SK-N-SH (cell line): ENCODE results near the gene NAALADL2. TPM values are rescaled to one million over a fixed set of nuclear protein-coding genes. Genes with fewer than 3 reads are reported as not detected.

Experiments used
- CTCF ChIA-PET: fragments of 300-600, 350-600 bp; formaldehyde crosslinking; extraction: SDS; loops from one replicate; lab custom pipeline; 2021; lab: Yijun Ruan, JAX
- POLR2A ChIA-PET: fragments of 350-600 bp; sonication (Branson Sonifier 250); formaldehyde crosslinking; extraction: SDS; loops from one replicate; lab custom pipeline; 2020; ENCODE audit warnings: antibody characterized with exemption, inconsistent platforms; lab: Yijun Ruan, JAX
- DNase-seq: peaks from one replicate; pipeline ENCODE4 v3.0.0; 2012
- H2AFZ ChIP-seq: fragments of 200-600 bp; sonication (generic); 2 replicates; pipeline ENCODE4 v1.8.1; 2016; ENCODE audit warnings: antibody characterized with exemption, mild to moderate bottlenecking, low read depth
- H3F3A ChIP-seq: fragments of 200-600 bp; sonication (generic); replicated peaks from 2 replicates; pipeline ENCODE3; 2016; ENCODE audit warnings: antibody characterized with exemption, mild to moderate bottlenecking; ENCODE audit not compliant: insufficient read depth
- H3K27ac ChIP-seq, 2 experiments: fragments of 200-500 bp in 1 of 2; fragments of 200-600 bp in 1 of 2; sonication (Bioruptor generic) in 1 of 2; sonication (generic), shearing (Covaris generic) in 1 of 2; 2 replicates each; pipeline versions ENCODE4 v1.5.1 to v1.6.1; 2014 to 2016; ENCODE audit warnings: low read depth in 2 of 2, inconsistent platforms in 1 of 2, low read length in 1 of 2, mild to moderate bottlenecking in 1 of 2, mixed read lengths in 1 of 2
- H3K27me3 ChIP-seq: fragments of 200-600 bp; sonication (generic), shearing (Covaris generic); 2 replicates; pipeline ENCODE4 v1.6.1; 2016; ENCODE audit warnings: mixed run types; ENCODE audit not compliant: insufficient read depth
- H3K36me3 ChIP-seq, 2 experiments: fragments of 200-500 bp in 1 of 2; fragments of 200-600 bp in 1 of 2; sonication (Bioruptor generic) in 1 of 2; sonication (generic) in 1 of 2; replicated peaks in 1 of 2; 2 replicates each; pipeline versions ENCODE3 to v1.5.1; 2014 to 2016; ENCODE audit warnings: low read length in 1 of 2, mild to moderate bottlenecking in 1 of 2; ENCODE audit not compliant: insufficient read depth in 2 of 2, control insufficient read depth in 1 of 2
- H3K4me1 ChIP-seq, 2 experiments: fragments of 200-500 bp in 1 of 2; fragments of 200-600 bp in 1 of 2; sonication (Bioruptor generic) in 1 of 2; sonication (generic), shearing (Covaris generic) in 1 of 2; 2 replicates each; pipeline versions ENCODE4 v1.5.1 to v1.6.1; 2014 to 2016; ENCODE audit warnings: low read depth in 1 of 2, low read length in 1 of 2, mixed run types in 1 of 2; ENCODE audit not compliant: insufficient read depth in 2 of 2, control insufficient read depth in 1 of 2
- H3K4me2 ChIP-seq: fragments of 200-600 bp; sonication (generic), shearing (Covaris generic); 2 replicates; pipeline ENCODE4 v1.6.1; 2017; ENCODE audit warnings: mixed run types
- H3K4me3 ChIP-seq, 2 experiments: fragments of 200-500 bp in 1 of 2; fragments of 200-600 bp in 1 of 2; sonication (Bioruptor generic) in 1 of 2; sonication (generic), shearing (Covaris generic) in 1 of 2; 2 replicates each; pipeline versions ENCODE4 v1.5.1 to v1.8.1; 2014 to 2016; ENCODE audit warnings: low read depth in 2 of 2, inconsistent platforms in 1 of 2, low read length in 1 of 2, mild to moderate bottlenecking in 1 of 2, mixed read lengths in 1 of 2, moderate library complexity in 1 of 2
- H3K79me2 ChIP-seq: fragments of 200-600 bp; sonication (generic); 2 replicates; pipeline ENCODE4 v1.8.1; 2017; ENCODE audit warnings: mild to moderate bottlenecking; ENCODE audit not compliant: insufficient read depth
- H3K9ac ChIP-seq: fragments of 200-600 bp; sonication (generic); 2 replicates; pipeline ENCODE4 v1.6.1; 2017; ENCODE audit warnings: mixed run types
- H3K9me2 ChIP-seq: fragments of 200-600 bp; sonication (generic); 2 replicates; pipeline ENCODE4 v1.6.1; 2017; ENCODE audit warnings: mixed run types
- H3K9me3 ChIP-seq: fragments of 200-600 bp; sonication (generic); 2 replicates; pipeline ENCODE4 v1.6.1; 2017; ENCODE audit warnings: mixed run types, mild to moderate bottlenecking, moderate library complexity
- H4K20me1 ChIP-seq: fragments of 200-600 bp; sonication (generic); 2 replicates; pipeline ENCODE4 v1.6.1; 2017; ENCODE audit warnings: mild to moderate bottlenecking, mixed run types; ENCODE audit not compliant: insufficient read depth
- CHD2 ChIP-seq: fragments of 150-350 bp; IDR thresholded peaks from 2 replicates; pipeline ENCODE4 v1.6.1; 2018; ENCODE audit warnings: low read length; ENCODE audit not compliant: partially characterized antibody
- EP300 ChIP-seq, 2 experiments: IDR thresholded peaks; 2 replicates each; pipeline versions ENCODE4 v1.4.0 to v1.6.1; 2012; ENCODE audit warnings: borderline replicate concordance in 1 of 2, low read depth in 1 of 2, low read length in 1 of 2
- FOSL2 ChIP-seq: IDR thresholded peaks from 2 replicates; pipeline ENCODE4 v1.4.0; 2012; ENCODE audit warnings: low read depth, mild to moderate bottlenecking, moderate library complexity, borderline replicate concordance
- FOXM1 ChIP-seq: IDR thresholded peaks from 2 replicates; pipeline ENCODE4 v1.4.0; 2012; ENCODE audit warnings: low read depth, mild to moderate bottlenecking
- JUND ChIP-seq: IDR thresholded peaks from 2 replicates; pipeline ENCODE4 v1.4.0; 2012
- MEF2A ChIP-seq: IDR thresholded peaks from 2 replicates; pipeline ENCODE4 v1.4.0; 2012; ENCODE audit warnings: low read depth, borderline replicate concordance
- MXI1 ChIP-seq: IDR thresholded peaks from 2 replicates; pipeline ENCODE4 v1.6.1; 2012; ENCODE audit warnings: mild to moderate bottlenecking, low read depth, low read length, improper control_type of control experiment
- PBX3 ChIP-seq: IDR thresholded peaks from 2 replicates; pipeline ENCODE4; 2012
- RCOR1 ChIP-seq: fragments of 150-350 bp; IDR thresholded peaks from 2 replicates; pipeline ENCODE4 v1.6.1; 2017; ENCODE audit warnings: antibody characterized with exemption, low read length
- REST ChIP-seq: IDR thresholded peaks from 2 replicates; pipeline ENCODE4 v1.6.1; 2012; ENCODE audit warnings: mild to moderate bottlenecking, low read depth, low read length, moderate library complexity
- RFX5 ChIP-seq: IDR thresholded peaks from 2 replicates; pipeline ENCODE4 v1.6.1; 2012; ENCODE audit warnings: mild to moderate bottlenecking, improper control_type of control experiment, low read length
- SIN3A ChIP-seq: IDR thresholded peaks from 2 replicates; pipeline ENCODE4 v1.6.1; 2012; ENCODE audit warnings: low read depth, mild to moderate bottlenecking, low read length, moderate library complexity, borderline replicate concordance
- TCF12 ChIP-seq: IDR thresholded peaks from 2 replicates; pipeline ENCODE4 v1.4.0; 2012
- TEAD4 ChIP-seq: IDR thresholded peaks from 2 replicates; pipeline ENCODE4 v1.4.0; 2012; ENCODE audit warnings: mild to moderate bottlenecking, borderline replicate concordance; ENCODE audit not compliant: insufficient read depth
- USF1 ChIP-seq: IDR thresholded peaks from 2 replicates; pipeline ENCODE4 v1.4.0; 2012; ENCODE audit warnings: low read depth, borderline replicate concordance
- WGBS: methylation state at CpG from one replicate; pipeline ENCODE4 v1.1.6; 2017; ENCODE audit warnings: low lambda C conversion rate; 5-methylcytosine and 5-hydroxymethylcytosine counted together
- polyA plus RNA-seq, 3 experiments: library from polyadenylated mRNA; depleted of rRNA; stranded (reverse); fragments of >200 nt; gene quantifications; 2 replicates each; pipeline ENCODE4 v1.2.3, GENCODE V29; 2012
- TF ChIP-seq, protein P1 (sequence below): fragments of 200-600 bp; sonication (generic); IDR thresholded peaks from 2 replicates; pipeline ENCODE4 v1.6.1; 2017; ENCODE audit warnings: antibody characterized with exemption, mild to moderate bottlenecking, moderate library complexity
- TF ChIP-seq, protein P2 (sequence below): IDR thresholded peaks from 2 replicates; pipeline ENCODE4 v1.4.0; 2012; ENCODE audit warnings: low read depth, borderline replicate concordance

The NAALADL2 gene
- polyA plus RNA-seq, 1 of the 3 experiments (the other 2 are of a cell fraction), result 1.2 TPM

GRCh38 chr3:175764722-175765121, 905.6 kb downstream of the NAALADL2 start:
- no peak for DNase-seq
- TF ChIP-seq TEAD4, result no peak
- no peak for TF ChIP-seq TCF12
- no peak for TF ChIP-seq FOSL2
- TF ChIP-seq RCOR1, result no peak
- no peak for TF ChIP-seq FOXM1
- TF ChIP-seq REST, result no peak
- no peak for TF ChIP-seq PBX3
- no peak for TF ChIP-seq RFX5
- TF ChIP-seq, protein P1, sequence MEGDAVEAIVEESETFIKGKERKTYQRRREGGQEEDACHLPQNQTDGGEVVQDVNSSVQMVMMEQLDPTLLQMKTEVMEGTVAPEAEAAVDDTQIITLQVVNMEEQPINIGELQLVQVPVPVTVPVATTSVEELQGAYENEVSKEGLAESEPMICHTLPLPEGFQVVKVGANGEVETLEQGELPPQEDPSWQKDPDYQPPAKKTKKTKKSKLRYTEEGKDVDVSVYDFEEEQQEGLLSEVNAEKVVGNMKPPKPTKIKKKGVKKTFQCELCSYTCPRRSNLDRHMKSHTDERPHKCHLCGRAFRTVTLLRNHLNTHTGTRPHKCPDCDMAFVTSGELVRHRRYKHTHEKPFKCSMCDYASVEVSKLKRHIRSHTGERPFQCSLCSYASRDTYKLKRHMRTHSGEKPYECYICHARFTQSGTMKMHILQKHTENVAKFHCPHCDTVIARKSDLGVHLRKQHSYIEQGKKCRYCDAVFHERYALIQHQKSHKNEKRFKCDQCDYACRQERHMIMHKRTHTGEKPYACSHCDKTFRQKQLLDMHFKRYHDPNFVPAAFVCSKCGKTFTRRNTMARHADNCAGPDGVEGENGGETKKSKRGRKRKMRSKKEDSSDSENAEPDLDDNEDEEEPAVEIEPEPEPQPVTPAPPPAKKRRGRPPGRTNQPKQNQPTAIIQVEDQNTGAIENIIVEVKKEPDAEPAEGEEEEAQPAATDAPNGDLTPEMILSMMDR, result no peak
- no peak for TF ChIP-seq MXI1
- no peak for TF ChIP-seq SIN3A
- TF ChIP-seq MEF2A, result no peak
- no peak for TF ChIP-seq CHD2
- no peak for TF ChIP-seq JUND
- no peak for TF ChIP-seq EP300 (IDR thresholded peaks at IDR 0.05; ENCODE audit: borderline replicate concordance in 1 of 2, low read depth in 1 of 2, low read length in 1 of 2)
- TF ChIP-seq, protein P2, sequence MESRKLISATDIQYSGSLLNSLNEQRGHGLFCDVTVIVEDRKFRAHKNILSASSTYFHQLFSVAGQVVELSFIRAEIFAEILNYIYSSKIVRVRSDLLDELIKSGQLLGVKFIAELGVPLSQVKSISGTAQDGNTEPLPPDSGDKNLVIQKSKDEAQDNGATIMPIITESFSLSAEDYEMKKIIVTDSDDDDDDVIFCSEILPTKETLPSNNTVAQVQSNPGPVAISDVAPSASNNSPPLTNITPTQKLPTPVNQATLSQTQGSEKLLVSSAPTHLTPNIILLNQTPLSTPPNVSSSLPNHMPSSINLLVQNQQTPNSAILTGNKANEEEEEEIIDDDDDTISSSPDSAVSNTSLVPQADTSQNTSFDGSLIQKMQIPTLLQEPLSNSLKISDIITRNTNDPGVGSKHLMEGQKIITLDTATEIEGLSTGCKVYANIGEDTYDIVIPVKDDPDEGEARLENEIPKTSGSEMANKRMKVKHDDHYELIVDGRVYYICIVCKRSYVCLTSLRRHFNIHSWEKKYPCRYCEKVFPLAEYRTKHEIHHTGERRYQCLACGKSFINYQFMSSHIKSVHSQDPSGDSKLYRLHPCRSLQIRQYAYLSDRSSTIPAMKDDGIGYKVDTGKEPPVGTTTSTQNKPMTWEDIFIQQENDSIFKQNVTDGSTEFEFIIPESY, result no peak
- no peak for TF ChIP-seq USF1
- no peaks in the 10 kb centered on the region for H3K4me1 ChIP-seq
- no peak overlapping the region for H3K27ac ChIP-seq
- no peaks in the 10 kb centered on the region for H3K36me3 ChIP-seq
- H3K9me2 ChIP-seq, result no peaks in the 10 kb centered on the region
- no peaks in the 10 kb centered on the region for H3F3A ChIP-seq
- no peak overlapping the region for H3K9ac ChIP-seq
- no peaks in the 10 kb centered on the region for H3K9me3 ChIP-seq
- H3K4me3 ChIP-seq, result no peak overlapping the region
- H4K20me1 ChIP-seq, result no peaks in the 10 kb centered on the region
- 85% methylated on average over 2 of the region's 2 CpGs for WGBS
- no peak overlapping the region for H2AFZ ChIP-seq
- H3K4me2 ChIP-seq, result no peak overlapping the region
- H3K27me3 ChIP-seq, result no peaks in the 10 kb centered on the region
- ChIA-PET POLR2A (no interaction called here), CTCF (no interaction called here)
- no peaks in the 10 kb centered on the region for H3K79me2 ChIP-seq
